MV-4-11 (cell line): ENCODE results near the gene RPSA.
"Not testable (repeated sequence)": the region's sequence is repeated elsewhere in the genome, so short reads cannot be mapped to it uniquely, and the experiment has no call there.

Source experiments
- DNase-seq: peaks from one replicate; lab custom pipeline; 2025; lab: John Stamatoyannopoulos, UW

RPSA gene

GRCh38 chr3:39419742-39420315 lies 13.3 kb downstream of the RPSA start:
- no peak for DNase-seq

DNA sequence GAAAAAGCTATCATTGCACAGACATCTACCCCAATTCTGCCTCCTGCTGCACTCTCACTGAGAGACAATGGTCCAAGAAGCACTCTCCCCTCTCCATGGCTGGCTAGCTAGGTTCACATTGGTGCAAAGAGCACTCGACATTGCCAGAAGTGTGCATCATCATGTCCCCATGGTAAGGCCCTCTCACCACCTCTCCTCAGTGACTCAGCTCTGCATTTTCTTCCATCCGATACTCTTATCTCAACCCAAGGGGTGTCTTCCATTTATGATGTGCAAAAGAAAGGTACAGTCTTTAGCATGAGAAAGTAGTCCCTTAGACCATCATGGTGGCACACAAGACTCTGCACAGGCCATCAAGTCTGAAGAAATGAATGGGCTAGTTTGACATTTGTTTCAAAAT lies 14.0 kb downstream of the RPSA start:
- DNase-seq: no peak

GRCh38 chr3:39423436-39423970 lies 17.0 kb downstream of the RPSA start:
- no peak for DNase-seq

GRCh38 chr3:39426312-39426711 lies 19.8 kb downstream of the RPSA start:
- DNase-seq: no peak

GRCh38 chr3:39427506-39427905 lies 21.0 kb downstream of the RPSA start:
- DNase-seq: no peak

GRCh38 chr3:39428745-39429201 lies 22.3 kb downstream of the RPSA start:
- no peak for DNase-seq

DNA sequence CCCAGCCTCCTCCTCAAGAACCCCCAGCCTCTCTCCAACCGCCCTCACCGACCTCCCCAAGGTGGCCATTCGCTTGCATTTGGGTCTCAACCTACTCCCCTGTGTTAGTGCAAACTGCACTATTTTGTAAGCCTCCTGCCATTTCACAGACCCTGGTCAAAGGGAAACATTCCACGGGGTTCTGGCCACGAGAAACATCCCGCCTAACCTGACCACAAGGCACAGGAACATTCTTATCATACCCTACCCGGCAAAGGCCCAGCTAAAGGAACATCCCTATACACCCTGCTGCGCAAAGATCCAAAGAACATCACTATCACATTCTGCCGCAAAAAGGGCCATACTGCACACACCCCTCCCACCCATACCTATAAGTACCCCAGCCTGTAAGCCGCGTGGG lies 22.9 kb downstream of the RPSA start:
- DNase-seq: no peak

- no peak for DNase-seq
Measured at GRCh38 chr3:39432342-39432741, 25.8 kb downstream of the RPSA start.

GRCh38 chr3:39433642-39434041 lies 27.1 kb downstream of the RPSA start:
- no peak for DNase-seq

GRCh38 chr3:39434574-39434973 lies 28.1 kb downstream of the RPSA start:
- no peak for DNase-seq

DNA sequence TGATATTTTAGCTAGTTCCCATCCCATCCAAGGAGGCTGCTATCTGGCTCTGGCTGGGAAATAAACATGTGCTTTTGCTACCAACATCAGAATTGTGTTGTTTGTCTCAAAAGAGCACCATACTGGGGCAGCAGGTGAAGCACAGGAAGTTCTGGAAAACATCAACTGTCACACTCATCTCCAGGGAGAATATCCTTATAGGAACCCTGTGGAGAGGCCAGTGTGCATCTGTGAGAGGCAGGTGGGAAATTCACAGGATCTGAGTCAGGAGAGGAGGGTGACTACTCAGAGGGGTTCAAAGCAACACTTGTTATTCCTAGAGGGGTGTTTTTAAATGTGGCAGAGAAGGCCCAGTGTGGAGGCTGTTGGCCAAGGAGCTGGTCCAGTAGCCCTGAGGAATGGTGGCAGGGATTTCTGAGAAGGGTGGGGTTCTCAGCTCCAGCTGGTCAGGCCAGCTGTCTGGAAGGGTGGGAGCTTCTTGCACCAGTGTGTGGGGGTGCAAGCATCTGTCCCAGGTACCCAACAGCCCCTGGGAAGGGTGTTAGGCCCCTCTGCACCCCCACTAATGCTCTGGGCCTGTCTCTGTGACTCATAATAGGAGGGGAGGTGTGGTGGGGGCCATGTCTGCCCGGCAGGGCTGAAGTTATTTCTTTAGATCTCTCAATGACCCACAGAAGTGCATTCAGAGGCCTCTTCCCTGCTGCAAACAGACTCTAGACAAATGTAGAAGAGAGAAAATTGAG lies 28.7 kb downstream of the RPSA start:
- DNase-seq: no peak

DNA sequence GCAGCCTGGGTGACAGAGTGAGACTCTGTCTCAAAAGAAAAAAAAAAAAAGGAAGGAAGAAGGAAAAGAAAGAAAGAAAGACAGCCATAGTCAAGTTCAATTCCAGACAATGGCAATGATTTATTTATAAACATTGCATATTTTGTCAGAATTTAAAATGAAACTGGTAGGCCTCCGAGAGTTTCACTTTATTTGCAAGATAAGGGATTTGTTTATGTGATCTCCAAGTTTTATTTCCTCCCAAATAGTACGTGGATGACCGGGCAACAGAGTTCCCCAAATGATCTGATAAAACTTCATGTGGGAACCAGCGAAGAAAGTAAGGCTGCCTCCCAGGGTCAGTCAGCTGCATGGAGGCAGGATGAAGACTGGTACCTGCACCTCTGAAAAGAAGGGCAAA lies 32.4 kb downstream of the RPSA start:
- no peak for DNase-seq

DNA sequence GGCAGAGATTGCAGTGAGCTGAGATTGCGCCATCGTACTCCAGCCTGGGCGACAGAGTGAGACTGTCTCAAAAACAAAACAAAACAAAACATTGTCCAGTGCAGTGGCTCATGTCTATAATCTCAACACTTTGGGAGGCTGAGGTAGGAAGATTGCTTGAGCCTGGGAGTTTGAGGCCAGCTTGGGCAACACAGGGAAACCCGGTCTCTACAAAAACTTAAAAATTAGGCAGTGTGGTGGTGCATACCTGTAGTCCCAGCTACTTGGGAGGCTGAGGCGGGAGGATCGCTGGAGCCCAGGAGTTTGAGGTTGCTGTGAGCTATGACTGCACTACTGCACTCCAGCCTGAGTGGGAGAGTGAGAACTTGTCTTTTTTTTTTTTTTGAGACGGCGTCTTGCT lies 33.8 kb downstream of the RPSA start:
- no peak for DNase-seq

DNA sequence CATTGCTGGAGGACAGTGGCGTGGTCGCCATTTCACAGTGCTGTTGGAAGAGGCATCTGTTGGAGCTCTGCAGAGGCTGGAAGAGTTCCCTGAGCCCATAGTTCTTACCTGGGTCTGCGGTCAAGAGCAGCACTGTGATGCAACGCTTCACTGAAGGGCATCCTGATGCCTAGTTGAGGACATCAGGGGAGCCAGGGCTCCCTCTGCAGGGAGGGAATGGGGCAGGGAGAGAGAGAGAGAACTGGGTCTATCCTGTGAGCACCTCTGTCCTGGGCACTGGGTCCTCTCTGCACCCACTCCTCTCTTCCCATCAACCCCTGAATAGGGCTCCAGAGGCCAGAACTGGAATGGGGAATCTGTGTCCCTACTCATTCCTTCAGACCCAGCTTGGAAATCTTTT lies 37.0 kb downstream of the RPSA start:
- no peak for DNase-seq

DNA sequence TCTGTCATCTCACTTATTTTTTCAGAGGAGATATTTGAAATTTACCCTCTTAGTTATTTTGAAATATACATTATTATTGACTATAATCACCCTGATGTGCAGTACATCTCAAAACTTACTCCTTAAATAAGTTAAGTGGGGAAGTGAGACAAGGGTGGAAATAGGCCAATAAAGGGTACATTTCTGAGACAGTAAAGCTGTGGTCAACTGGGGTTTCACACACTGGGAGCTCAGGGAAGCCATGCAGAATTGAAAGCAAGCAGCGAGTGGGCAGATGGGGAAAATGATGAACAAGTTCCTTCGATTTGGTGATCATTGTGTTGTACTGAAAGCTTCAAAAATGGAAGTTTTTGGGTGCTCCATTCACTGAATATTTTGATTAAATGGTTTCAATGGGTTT lies 39.4 kb downstream of the RPSA start:
- peak; percentile 80 for DNase-seq

DNA sequence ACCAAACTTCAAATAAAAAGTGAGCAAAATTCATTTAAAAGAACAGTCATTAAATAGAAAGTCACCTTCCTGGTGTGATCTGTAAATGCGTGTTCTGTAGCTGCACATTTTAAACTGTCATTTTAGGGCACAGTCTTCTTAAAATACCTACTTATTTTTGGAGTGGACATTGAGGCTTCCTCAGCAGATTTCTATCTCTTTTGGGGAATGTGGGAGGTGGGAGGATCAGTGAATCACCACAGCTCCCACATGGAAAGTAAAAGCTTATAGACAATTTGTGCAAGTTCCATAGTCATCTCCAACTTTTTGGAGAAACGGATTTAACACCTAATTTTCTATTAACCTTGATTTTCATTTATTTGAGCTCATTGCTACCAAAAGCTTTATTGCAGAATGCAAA lies 39.9 kb downstream of the RPSA start:
- DNase-seq: no peak

DNA sequence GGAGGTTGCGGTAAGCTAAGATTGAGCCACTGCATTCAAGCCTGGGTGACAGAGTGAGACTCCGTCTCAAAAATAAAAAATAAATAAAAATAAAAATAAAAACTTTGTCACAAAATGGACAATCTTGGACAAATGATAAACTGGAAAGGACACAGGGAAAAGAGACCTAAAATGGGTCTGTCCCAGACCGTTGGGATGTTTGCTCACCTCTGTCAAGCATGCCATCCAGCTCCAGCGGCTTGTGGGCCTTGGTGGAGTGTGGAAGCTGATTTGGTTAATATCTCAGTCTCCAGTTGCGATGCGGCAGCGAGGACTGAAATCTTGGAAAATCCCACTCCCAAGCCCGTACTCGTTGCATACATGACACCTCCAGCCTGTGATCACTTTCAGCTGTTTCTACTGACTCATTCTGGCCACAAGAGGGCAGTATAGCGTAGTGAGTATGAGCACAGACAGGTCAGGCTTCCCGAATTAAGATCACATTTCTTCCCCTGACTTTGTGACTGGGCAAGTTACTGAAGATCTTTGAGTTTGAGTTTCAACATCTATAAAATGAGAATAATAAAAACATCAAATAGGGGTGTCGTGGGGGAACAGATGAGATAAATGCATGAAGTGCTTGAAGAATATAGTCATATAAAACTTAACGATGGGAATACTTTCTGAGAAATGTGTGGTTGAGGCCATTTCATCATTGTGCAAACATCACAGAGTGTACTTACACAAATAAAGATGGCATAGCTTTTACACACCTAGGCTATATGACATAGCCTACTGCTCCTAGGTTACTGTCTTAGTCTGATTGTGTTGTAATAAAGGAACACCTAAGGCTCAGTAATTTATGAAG lies 41.3 kb downstream of the RPSA start:
- peak; percentile 48 for DNase-seq

DNA sequence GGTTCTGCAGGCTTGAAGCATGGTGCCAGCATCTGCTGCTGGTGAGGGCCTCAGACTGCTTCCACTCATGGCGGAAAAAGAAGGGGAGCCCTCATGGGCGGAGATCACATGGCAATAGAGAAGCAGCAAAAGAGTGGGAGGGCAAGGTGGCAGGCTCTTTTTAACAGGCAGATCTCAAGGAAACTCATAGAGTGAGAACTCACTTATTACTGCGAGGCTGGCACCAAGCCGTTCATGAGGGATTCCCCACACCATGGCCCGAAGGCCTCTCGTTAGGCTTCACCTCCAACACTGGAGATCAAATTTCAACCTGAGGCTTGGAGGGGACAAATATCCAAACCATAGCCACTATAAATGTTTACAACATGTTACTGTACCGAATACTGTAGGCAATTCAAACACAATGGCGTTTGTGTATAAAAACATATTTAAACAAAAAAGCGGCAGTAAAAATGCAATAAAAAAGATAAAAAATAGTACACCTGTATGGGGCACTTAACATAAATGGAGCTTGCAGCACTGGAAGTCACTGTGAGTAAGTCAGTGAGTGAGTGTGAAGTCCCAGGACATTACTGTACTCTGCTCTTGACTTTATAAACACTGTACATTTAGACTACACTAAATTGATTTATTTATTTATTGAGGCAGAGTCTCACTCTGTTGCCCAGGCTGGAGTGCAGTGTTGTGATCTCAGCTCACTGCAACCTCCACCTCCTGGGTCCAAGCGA lies 42.1 kb downstream of the RPSA start:
- no peak for DNase-seq

GRCh38 chr3:39449796-39450195 lies 43.3 kb downstream of the RPSA start:
- no peak for DNase-seq

DNA sequence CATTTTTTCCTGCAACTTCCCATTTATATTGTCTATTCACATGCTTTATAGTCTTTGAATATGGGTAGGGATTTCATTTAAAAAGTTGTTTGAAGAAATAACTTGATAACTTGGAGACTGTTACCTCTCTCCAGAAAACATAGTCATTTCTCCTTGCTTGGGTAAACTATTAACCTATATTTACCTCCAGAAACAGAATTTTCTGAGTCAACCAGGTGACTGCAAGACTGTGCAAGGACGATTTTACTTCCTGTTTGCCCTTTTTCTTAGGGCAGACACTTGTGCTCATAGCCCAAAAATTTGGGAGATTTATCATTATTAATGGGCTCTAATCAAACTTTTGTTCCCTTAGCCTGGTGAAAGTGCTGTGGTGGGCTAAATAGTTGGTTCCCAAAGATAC lies 46.6 kb downstream of the RPSA start:
- DNase-seq: no peak

- DNase-seq: not testable (repeated sequence)
Measured at GRCh38 chr3:39453872-39454271, 47.4 kb downstream of the RPSA start.

DNA sequence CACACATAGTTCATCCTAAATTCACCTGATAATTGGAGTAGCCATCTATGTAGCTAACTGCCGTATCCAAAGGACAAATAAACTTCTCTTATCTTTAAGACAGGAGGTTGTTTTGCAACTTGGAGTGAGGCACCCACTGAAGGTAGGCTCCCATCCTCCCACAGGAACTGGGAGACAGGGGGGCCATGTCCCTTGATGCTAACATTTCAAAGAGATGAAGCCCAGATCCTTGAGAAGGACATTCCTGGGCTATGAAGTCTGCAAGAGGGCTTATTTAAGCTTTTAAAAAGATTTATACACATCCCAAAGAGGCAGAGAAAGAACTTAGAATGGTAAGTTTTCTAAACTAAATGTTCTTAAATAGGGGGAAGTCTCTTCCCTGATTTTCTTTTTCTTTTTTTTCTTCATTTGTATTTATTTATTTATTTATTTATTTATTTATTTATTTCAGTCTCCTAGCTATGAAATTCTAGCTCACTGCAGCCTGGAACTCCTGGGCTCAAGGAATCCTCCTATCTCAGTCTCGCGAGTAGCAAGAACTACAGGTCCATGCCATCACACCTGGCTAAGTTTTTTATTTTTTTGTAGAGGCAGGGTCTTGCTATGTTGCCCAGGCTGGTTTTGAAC lies 48.2 kb downstream of the RPSA start:
- DNase-seq: no peak
